ENCODE results near the gene EIF5.

The EIF5 gene

DNA sequence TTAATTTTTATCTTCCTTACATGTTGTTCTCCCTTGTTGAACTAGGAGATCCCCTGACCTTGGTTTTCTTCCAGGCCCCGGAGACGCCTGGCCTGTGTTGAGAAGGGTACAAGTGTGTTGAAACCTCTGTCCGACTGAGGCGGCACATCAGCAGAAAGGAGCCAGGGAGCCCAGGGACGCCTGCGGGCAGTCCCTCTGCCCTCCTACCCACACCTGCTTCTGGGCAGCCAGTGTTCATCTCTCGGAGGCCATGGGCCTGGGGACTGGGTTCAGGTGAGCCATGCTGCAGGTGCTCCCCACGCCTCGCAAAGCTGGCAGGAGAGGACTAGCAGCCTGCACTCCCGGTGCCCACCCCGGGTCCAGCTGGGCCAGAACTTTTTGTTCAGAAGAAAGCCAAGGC lies 39.9 kb upstream of the EIF5 start:
- no peaks in the 10 kb centered on the region for H3K36me3 ChIP-seq (ENCODE audit: insufficient read depth, low read length)
- no peak overlapping the region for H3K4me2 ChIP-seq (ENCODE audit: low read length)
- peaks cover 6% of the 10 kb centered on the region for H3K4me1 ChIP-seq (ENCODE audit: control insufficient read depth, insufficient read depth, low read length)
- no peaks in the 10 kb centered on the region for H3K9me3 ChIP-seq (replicated peaks; ENCODE audit: low read length)
- no peak overlapping the region for H3K9ac ChIP-seq (ENCODE audit: low read depth, low read length)
- H3K4me3 ChIP-seq (ENCODE audit: low read length): no peak overlapping the region
- peaks cover 34% of the 10 kb centered on the region for H3K27me3 ChIP-seq (ENCODE audit: control insufficient read depth, insufficient read depth, low read length)

- no peak overlapping the region for H3K4me2 ChIP-seq (ENCODE audit: low read length)
- H3K4me1 ChIP-seq (ENCODE audit: control insufficient read depth, insufficient read depth, low read length): peaks cover 6% of the 10 kb centered on the region
- H3K36me3 ChIP-seq (ENCODE audit: insufficient read depth, low read length): no peaks in the 10 kb centered on the region
- no peak overlapping the region for H3K4me3 ChIP-seq (ENCODE audit: low read length)
- peaks cover 21% of the 10 kb centered on the region for H3K27me3 ChIP-seq (ENCODE audit: control insufficient read depth, insufficient read depth, low read length)
- no peaks in the 10 kb centered on the region for H3K9me3 ChIP-seq (replicated peaks; ENCODE audit: low read length)
- H3K9ac ChIP-seq (ENCODE audit: low read depth, low read length): no peak overlapping the region
Observed at GRCh38 chr14:103296007-103296406, 38.0 kb upstream of the EIF5 start.

GRCh38 chr14:103296987-103297386 lies 37.0 kb upstream of the EIF5 start:
- Histone ChIP-seq H3K9ac (ENCODE audit: low read depth, low read length) (no peak overlapping the region), H3K27me3 (ENCODE audit: control insufficient read depth, insufficient read depth, low read length) (peaks cover 13% of the 10 kb centered on the region), H3K4me3 (ENCODE audit: low read length) (no peak overlapping the region), H3K9me3 (replicated peaks; ENCODE audit: low read length) (no peaks in the 10 kb centered on the region), H3K4me1 (ENCODE audit: control insufficient read depth, insufficient read depth, low read length) (peaks cover 11% of the 10 kb centered on the region), H3K36me3 (ENCODE audit: insufficient read depth, low read length) (no peaks in the 10 kb centered on the region), H3K4me2 (ENCODE audit: low read length) (no peak overlapping the region)

- Histone ChIP-seq H3K9ac (ENCODE audit: low read depth, low read length) (no peak overlapping the region), H3K36me3 (ENCODE audit: insufficient read depth, low read length) (no peaks in the 10 kb centered on the region), H3K4me2 (ENCODE audit: low read length) (no peak overlapping the region), H3K4me1 (ENCODE audit: control insufficient read depth, insufficient read depth, low read length) (peaks cover 11% of the 10 kb centered on the region), H3K9me3 (replicated peaks; ENCODE audit: low read length) (no peaks in the 10 kb centered on the region), H3K27me3 (ENCODE audit: control insufficient read depth, insufficient read depth, low read length) (peaks cover 1% of the 10 kb centered on the region), H3K4me3 (ENCODE audit: low read length) (no peak overlapping the region)
Observed at GRCh38 chr14:103298620-103299019, 35.4 kb upstream of the EIF5 start.

GRCh38 chr14:103301512-103302354 lies 32.3 kb upstream of the EIF5 start:
- Histone ChIP-seq H3K4me3 (ENCODE audit: low read length) (no peak overlapping the region), H3K4me2 (ENCODE audit: low read length) (no peak overlapping the region), H3K4me1 (ENCODE audit: control insufficient read depth, insufficient read depth, low read length) (peaks cover 6% of the 10 kb centered on the region), H3K9me3 (replicated peaks; ENCODE audit: low read length) (no peaks in the 10 kb centered on the region), H3K9ac (ENCODE audit: low read depth, low read length) (no peak overlapping the region), H3K27me3 (ENCODE audit: control insufficient read depth, insufficient read depth, low read length) (peaks cover 7% of the 10 kb centered on the region), H3K36me3 (ENCODE audit: insufficient read depth, low read length) (no peaks in the 10 kb centered on the region)

GRCh38 chr14:103302966-103303365 lies 31.1 kb upstream of the EIF5 start:
- Histone ChIP-seq H3K4me3 (ENCODE audit: low read length) (no peak overlapping the region), H3K4me2 (ENCODE audit: low read length) (no peak overlapping the region), H3K4me1 (ENCODE audit: control insufficient read depth, insufficient read depth, low read length) (peaks cover 6% of the 10 kb centered on the region), H3K9me3 (replicated peaks; ENCODE audit: low read length) (no peaks in the 10 kb centered on the region), H3K27me3 (ENCODE audit: control insufficient read depth, insufficient read depth, low read length) (peaks cover 12% of the 10 kb centered on the region), H3K9ac (ENCODE audit: low read depth, low read length) (no peak overlapping the region), H3K36me3 (ENCODE audit: insufficient read depth, low read length) (no peaks in the 10 kb centered on the region)

GRCh38 chr14:103304706-103305105 lies 29.3 kb upstream of the EIF5 start:
- no peak overlapping the region for H3K4me3 ChIP-seq (ENCODE audit: low read length)
- peaks cover 12% of the 10 kb centered on the region for H3K27me3 ChIP-seq (ENCODE audit: control insufficient read depth, insufficient read depth, low read length)
- no peaks in the 10 kb centered on the region for H3K36me3 ChIP-seq (ENCODE audit: insufficient read depth, low read length)
- H3K9me3 ChIP-seq (replicated peaks; ENCODE audit: low read length): no peaks in the 10 kb centered on the region
- peaks cover 6% of the 10 kb centered on the region for H3K4me1 ChIP-seq (ENCODE audit: control insufficient read depth, insufficient read depth, low read length)
- no peak overlapping the region for H3K4me2 ChIP-seq (ENCODE audit: low read length)
- H3K9ac ChIP-seq (ENCODE audit: low read depth, low read length): no peak overlapping the region

GRCh38 chr14:103308717-103309616 lies 25.1 kb upstream of the EIF5 start:
- Histone ChIP-seq H3K4me2 (ENCODE audit: low read length) (no peak overlapping the region), H3K4me1 (ENCODE audit: control insufficient read depth, insufficient read depth, low read length) (no peaks in the 10 kb centered on the region), H3K27me3 (ENCODE audit: control insufficient read depth, insufficient read depth, low read length) (peaks cover 23% of the 10 kb centered on the region), H3K9me3 (replicated peaks; ENCODE audit: low read length) (no peaks in the 10 kb centered on the region), H3K36me3 (ENCODE audit: insufficient read depth, low read length) (no peaks in the 10 kb centered on the region), H3K9ac (ENCODE audit: low read depth, low read length) (no peak overlapping the region), H3K4me3 (ENCODE audit: low read length) (no peak overlapping the region)

- H3K9ac ChIP-seq (ENCODE audit: low read depth, low read length): no peak overlapping the region
- H3K4me1 ChIP-seq (ENCODE audit: control insufficient read depth, insufficient read depth, low read length): peaks cover 6% of the 10 kb centered on the region
- H3K4me3 ChIP-seq (ENCODE audit: low read length): no peak overlapping the region
- peaks cover 21% of the 10 kb centered on the region for H3K27me3 ChIP-seq (ENCODE audit: control insufficient read depth, insufficient read depth, low read length)
- no peaks in the 10 kb centered on the region for H3K9me3 ChIP-seq (replicated peaks; ENCODE audit: low read length)
- no peaks in the 10 kb centered on the region for H3K36me3 ChIP-seq (ENCODE audit: insufficient read depth, low read length)
- H3K4me2 ChIP-seq (ENCODE audit: low read length): no peak overlapping the region
Observed at GRCh38 chr14:103310576-103311095, 23.4 kb upstream of the EIF5 start.

DNA sequence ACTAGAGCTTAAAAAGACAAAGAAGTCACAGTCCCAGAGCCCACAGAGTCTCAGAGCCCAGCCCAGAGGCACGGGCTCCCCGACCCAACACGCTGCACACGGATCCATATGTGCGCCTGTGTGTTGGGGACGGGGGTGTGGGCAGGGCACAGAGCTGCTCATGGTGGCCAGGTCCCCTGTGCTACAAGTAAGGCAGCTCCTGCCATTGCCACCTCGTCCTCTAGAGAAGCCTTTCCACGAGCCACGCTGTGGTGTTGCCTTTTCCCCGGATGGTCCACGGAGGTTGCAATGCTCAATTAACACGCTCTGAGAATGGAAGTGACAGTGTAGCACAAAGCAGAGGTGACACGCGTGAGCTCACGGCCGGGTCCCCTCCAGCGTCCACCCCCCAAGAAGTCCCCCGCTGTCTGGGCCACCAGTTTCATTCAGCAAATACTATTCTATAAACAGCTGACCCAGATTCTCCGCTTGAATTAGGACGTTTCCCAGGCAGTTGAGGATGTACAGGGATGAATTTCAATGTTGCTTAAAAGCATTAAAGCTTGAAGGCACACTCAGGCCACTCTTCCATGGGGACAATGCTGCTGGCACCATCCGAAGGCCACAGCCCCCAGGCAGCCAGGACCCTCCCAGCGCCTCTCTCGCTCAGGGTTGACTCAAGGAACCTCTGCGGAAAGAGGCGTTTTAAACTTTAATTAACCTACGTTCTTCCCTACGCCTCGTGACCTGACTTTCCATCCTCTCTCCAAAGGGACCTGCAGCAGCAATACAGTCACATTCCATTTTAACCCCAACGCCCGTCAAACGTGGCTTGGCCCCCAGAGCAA lies 22.7 kb upstream of the EIF5 start:
- Histone ChIP-seq H3K27me3 (ENCODE audit: control insufficient read depth, insufficient read depth, low read length) (peaks cover 18% of the 10 kb centered on the region), H3K4me2 (ENCODE audit: low read length) (no peak overlapping the region), H3K4me1 (ENCODE audit: control insufficient read depth, insufficient read depth, low read length) (peaks cover 6% of the 10 kb centered on the region), H3K9me3 (replicated peaks; ENCODE audit: low read length) (no peaks in the 10 kb centered on the region), H3K9ac (ENCODE audit: low read depth, low read length) (no peak overlapping the region), H3K4me3 (ENCODE audit: low read length) (no peak overlapping the region), H3K36me3 (ENCODE audit: insufficient read depth, low read length) (no peaks in the 10 kb centered on the region)

All from skeletal muscle satellite cell (primary cell).